ENCODE data around the gene BAD. TPM values are rescaled to one million over a fixed set of nuclear protein-coding genes. Genes with fewer than 3 reads are reported as not detected.
A peak's percentile ranks its signal among the peaks of the same experiment; 100 is the strongest.

Gene BAD
- polyA plus RNA-seq, 1 donor = 39.6 TPM

GRCh38 chr11:64305075-64305690, 20.7 kb upstream of the BAD start, which contains the start of gene ESRRA:
ESRRA (plus strand) TSS chr11:64305524; CDS start chr11:64307180, 1,656 bp downstream.
- H3K27me3 ChIP-seq (ENCODE audit: control insufficient read depth, insufficient read depth, low read length) = peaks cover 18% of the 10 kb centered on the region
- peak; percentile 99 for DNase-seq
- WGBS (ENCODE audit: insufficient coverage, low lambda C conversion rate) = no CpG with 5 or more reads among the region's 81 CpGs
- H3K27ac ChIP-seq (ENCODE audit: low read length) = peak within 1 kb of the TSS; percentile 99
- peak within 1 kb of the TSS; percentile 70 for H3K4me3 ChIP-seq (ENCODE audit: low read length)
- H3K9me3 ChIP-seq (ENCODE audit: control insufficient read depth, low read depth, low read length) = no peaks in the 10 kb centered on the region
- H3K36me3 ChIP-seq (ENCODE audit: control insufficient read depth, insufficient read depth, low read length) = peaks cover 4% of the 10 kb centered on the region
- H3K4me1 ChIP-seq (ENCODE audit: control insufficient read depth, insufficient read depth, low read length) = peaks cover 28% of the 10 kb centered on the region

- Histone ChIP-seq H3K27me3 (ENCODE audit: control insufficient read depth, insufficient read depth, low read length) (peaks cover 25% of the 10 kb centered on the region), H3K4me1 (ENCODE audit: control insufficient read depth, insufficient read depth, low read length) (peaks cover 34% of the 10 kb centered on the region), H3K4me3 (ENCODE audit: low read length) (peak overlapping the region; percentile 70), H3K27ac (ENCODE audit: low read length) (peak overlapping the region; percentile 99), H3K9me3 (ENCODE audit: control insufficient read depth, low read depth, low read length) (peaks cover 3% of the 10 kb centered on the region), H3K36me3 (ENCODE audit: control insufficient read depth, insufficient read depth, low read length) (peaks cover 4% of the 10 kb centered on the region)
- DNase-seq = peak; percentile 84 to 89
- no CpG with 5 or more reads among the region's 46 CpGs for WGBS (ENCODE audit: insufficient coverage, low lambda C conversion rate)
Measured at GRCh38 chr11:64304316-64305072, 20.0 kb upstream of the BAD start.

GRCh38 chr11:64304032-64304315, 19.5 kb upstream of the BAD start:
- peaks cover 36% of the 10 kb centered on the region for H3K4me1 ChIP-seq (ENCODE audit: control insufficient read depth, insufficient read depth, low read length)
- no CpG with 5 or more reads among the region's 5 CpGs for WGBS (ENCODE audit: insufficient coverage, low lambda C conversion rate)

GRCh38 chr11:64303109-64304031, 18.9 kb upstream of the BAD start:
- peaks cover 36% of the 10 kb centered on the region for H3K27me3 ChIP-seq (ENCODE audit: control insufficient read depth, insufficient read depth, low read length)
- DNase-seq = no peak

More at GRCh38 chr11:64304032-64304315, 19.5 kb upstream of the BAD start:
- H3K36me3 ChIP-seq (ENCODE audit: control insufficient read depth, insufficient read depth, low read length) = peaks cover 4% of the 10 kb centered on the region
- peaks cover 3% of the 10 kb centered on the region for H3K9me3 ChIP-seq (ENCODE audit: control insufficient read depth, low read depth, low read length)
- peaks cover 30% of the 10 kb centered on the region for H3K27me3 ChIP-seq (ENCODE audit: control insufficient read depth, insufficient read depth, low read length)
- no peak for DNase-seq
- peak overlapping the region; percentile 99 for H3K27ac ChIP-seq (ENCODE audit: low read length)
- peak overlapping the region; percentile 70 for H3K4me3 ChIP-seq (ENCODE audit: low read length)

GRCh38 chr11:64299847-64300648, 15.6 kb upstream of the BAD start, which contains the start of gene CATSPERZ:
CATSPERZ (plus strand) TSS chr11:64300358; CDS start chr11:64300411, 53 bp downstream.
- Histone ChIP-seq H3K4me1 (ENCODE audit: control insufficient read depth, insufficient read depth, low read length) (peaks cover 27% of the 10 kb centered on the region), H3K4me3 (ENCODE audit: low read length) (peak within 1 kb of the TSS; percentile 20), H3K27me3 (ENCODE audit: control insufficient read depth, insufficient read depth, low read length) (peaks cover 69% of the 10 kb centered on the region), H3K36me3 (ENCODE audit: control insufficient read depth, insufficient read depth, low read length) (no peaks in the 10 kb centered on the region), H3K9me3 (ENCODE audit: control insufficient read depth, low read depth, low read length) (peaks cover 3% of the 10 kb centered on the region), H3K27ac (ENCODE audit: low read length) (no peak within 1 kb of the TSS)
- no peak for DNase-seq
- no CpG with 5 or more reads among the region's 54 CpGs for WGBS (ENCODE audit: insufficient coverage, low lambda C conversion rate)

More at GRCh38 chr11:64303109-64304031, 18.9 kb upstream of the BAD start:
- Histone ChIP-seq H3K27ac (ENCODE audit: low read length) (no peak overlapping the region), H3K9me3 (ENCODE audit: control insufficient read depth, low read depth, low read length) (peaks cover 3% of the 10 kb centered on the region), H3K4me1 (ENCODE audit: control insufficient read depth, insufficient read depth, low read length) (peaks cover 36% of the 10 kb centered on the region), H3K4me3 (ENCODE audit: low read length) (no peak overlapping the region), H3K36me3 (ENCODE audit: control insufficient read depth, insufficient read depth, low read length) (peaks cover 4% of the 10 kb centered on the region)
- WGBS (ENCODE audit: insufficient coverage, low lambda C conversion rate) = no CpG with 5 or more reads among the region's 13 CpGs

- Histone ChIP-seq H3K27me3 (ENCODE audit: control insufficient read depth, insufficient read depth, low read length) (peaks cover 78% of the 10 kb centered on the region), H3K27ac (ENCODE audit: low read length) (no peak overlapping the region), H3K9me3 (ENCODE audit: control insufficient read depth, low read depth, low read length) (peaks cover 3% of the 10 kb centered on the region), H3K4me1 (ENCODE audit: control insufficient read depth, insufficient read depth, low read length) (peaks cover 22% of the 10 kb centered on the region), H3K4me3 (ENCODE audit: low read length) (no peak overlapping the region), H3K36me3 (ENCODE audit: control insufficient read depth, insufficient read depth, low read length) (no peaks in the 10 kb centered on the region)
- no CpG with 5 or more reads among the region's 60 CpGs for WGBS (ENCODE audit: insufficient coverage, low lambda C conversion rate)
- peak in 1 of 2 donors; percentile 43 for DNase-seq
Measured at GRCh38 chr11:64298966-64299846, 14.7 kb upstream of the BAD start.

GRCh38 chr11:64297699-64298358, 13.4 kb upstream of the BAD start:
- Histone ChIP-seq H3K27me3 (ENCODE audit: control insufficient read depth, insufficient read depth, low read length) (peaks cover 89% of the 10 kb centered on the region), H3K4me1 (ENCODE audit: control insufficient read depth, insufficient read depth, low read length) (peaks cover 16% of the 10 kb centered on the region), H3K27ac (ENCODE audit: low read length) (no peak overlapping the region), H3K4me3 (ENCODE audit: low read length) (no peak overlapping the region), H3K9me3 (ENCODE audit: control insufficient read depth, low read depth, low read length) (peaks cover 3% of the 10 kb centered on the region), H3K36me3 (ENCODE audit: control insufficient read depth, insufficient read depth, low read length) (no peaks in the 10 kb centered on the region)
- no peak for DNase-seq
- WGBS (ENCODE audit: insufficient coverage, low lambda C conversion rate) = 50% methylated on average over 1 of the region's 18 CpGs

GRCh38 chr11:64296830-64297698, 12.6 kb upstream of the BAD start:
- WGBS (ENCODE audit: insufficient coverage, low lambda C conversion rate) = no CpG with 5 or more reads among the region's 34 CpGs
- DNase-seq = no peak
- H3K36me3 ChIP-seq (ENCODE audit: control insufficient read depth, insufficient read depth, low read length) = no peaks in the 10 kb centered on the region
- H3K4me1 ChIP-seq (ENCODE audit: control insufficient read depth, insufficient read depth, low read length) = peaks cover 19% of the 10 kb centered on the region
- H3K27me3 ChIP-seq (ENCODE audit: control insufficient read depth, insufficient read depth, low read length) = peaks cover 97% of the 10 kb centered on the region
- peaks cover 3% of the 10 kb centered on the region for H3K9me3 ChIP-seq (ENCODE audit: control insufficient read depth, low read depth, low read length)
- no peak overlapping the region for H3K27ac ChIP-seq (ENCODE audit: low read length)
- no peak overlapping the region for H3K4me3 ChIP-seq (ENCODE audit: low read length)
